H7 (cell line): ENCODE measurements around the gene CAB39. TPM values are rescaled to one million over a fixed set of nuclear protein-coding genes. Genes with fewer than 3 reads are reported as not detected.

ENCODE experiments used
- DNase-seq: peaks from one replicate; pipeline ENCODE4 v3.0.0; 2012
- H3K27me3 ChIP-seq: 2 replicates; pipeline ENCODE4 v1.6.0; 2011; ENCODE audit warnings: mild to moderate bottlenecking, low read length; ENCODE audit not compliant: control insufficient read depth, insufficient read depth
- H3K36me3 ChIP-seq: replicated peaks from 2 replicates; pipeline ENCODE4 v1.5.1; 2011; ENCODE audit warnings: low read length; ENCODE audit not compliant: control insufficient read depth, insufficient read depth
- H3K4me3 ChIP-seq: 2 replicates; pipeline ENCODE4 v1.5.1; 2011; ENCODE audit warnings: low read depth, mild to moderate bottlenecking, control low read depth, low read length, moderate library complexity; ENCODE audit not compliant: insufficient read depth
- total RNA-seq: library from RNA; depleted of rRNA; stranded (reverse); fragments of >200 nt; shearing (Covaris generic); gene quantifications from 2 replicates; pipeline ENCODE4 v1.2.3, GENCODE V29; 2014

Gene CAB39
- total RNA-seq, 1 experiment from 2014 or later = 39.3 TPM

DNA sequence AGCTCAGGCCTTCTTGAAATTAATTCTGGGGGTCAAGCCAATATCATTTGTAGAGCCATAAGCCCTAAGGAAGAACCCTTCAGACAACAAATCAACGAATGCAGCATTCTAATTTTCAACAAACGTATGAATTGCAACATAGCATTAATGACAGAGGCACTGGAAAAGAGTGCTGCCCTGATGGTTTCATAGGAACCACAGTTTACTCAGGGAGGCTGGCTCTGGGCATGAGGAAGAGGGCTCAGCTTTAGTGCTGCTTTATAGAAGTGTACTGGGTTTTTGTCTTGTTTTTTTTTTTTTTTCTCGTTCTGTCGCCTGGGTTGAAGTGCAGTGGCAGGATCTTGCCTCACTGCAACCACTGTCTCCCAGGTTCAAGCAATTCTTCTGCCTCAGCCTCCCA lies 36.1 kb upstream of the CAB39 start:
- no peaks in the 10 kb centered on the region for H3K36me3 ChIP-seq
- DNase-seq = no peak
- no peak overlapping the region for H3K4me3 ChIP-seq
- no peaks in the 10 kb centered on the region for H3K27me3 ChIP-seq

DNA sequence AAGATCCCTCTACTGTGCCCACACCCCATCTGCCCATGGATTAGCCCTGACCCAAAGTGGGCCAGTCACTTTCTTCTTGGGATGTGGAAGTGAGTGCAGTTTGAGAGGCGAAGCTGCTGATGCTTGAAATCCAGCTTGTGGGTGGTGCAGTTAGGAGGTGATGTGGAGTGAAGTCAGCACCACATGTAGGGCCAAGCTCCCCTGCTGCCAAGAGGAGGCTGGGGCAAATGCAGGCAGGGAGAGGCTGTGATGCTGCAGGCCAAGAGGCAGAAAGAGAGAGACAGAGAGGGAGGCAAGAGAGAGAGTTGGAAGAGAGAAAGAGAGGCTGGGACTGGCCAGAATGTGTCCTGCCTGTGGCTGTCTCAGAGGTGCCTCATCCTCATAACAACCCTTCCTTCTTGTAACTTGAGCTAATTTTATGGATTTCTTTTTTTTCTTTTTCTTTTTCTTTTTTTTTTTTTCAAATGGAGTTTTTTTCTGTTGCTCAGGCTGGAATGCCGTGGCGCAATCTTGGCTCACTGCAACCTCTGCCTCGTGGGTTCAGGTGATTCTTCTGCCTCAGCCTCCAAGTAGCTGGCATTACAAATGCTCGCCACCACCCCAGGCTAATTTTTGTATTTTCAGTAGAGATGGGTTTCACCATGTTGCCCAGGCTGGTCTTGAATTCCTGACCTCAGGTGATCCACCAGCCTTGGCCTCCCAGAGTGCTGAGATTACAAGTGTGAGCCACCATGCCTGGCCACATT lies 35.3 kb upstream of the CAB39 start:
- Histone ChIP-seq H3K36me3 (no peaks in the 10 kb centered on the region), H3K27me3 (no peaks in the 10 kb centered on the region), H3K4me3 (no peak overlapping the region)
- peak; percentile 3 for DNase-seq

DNA sequence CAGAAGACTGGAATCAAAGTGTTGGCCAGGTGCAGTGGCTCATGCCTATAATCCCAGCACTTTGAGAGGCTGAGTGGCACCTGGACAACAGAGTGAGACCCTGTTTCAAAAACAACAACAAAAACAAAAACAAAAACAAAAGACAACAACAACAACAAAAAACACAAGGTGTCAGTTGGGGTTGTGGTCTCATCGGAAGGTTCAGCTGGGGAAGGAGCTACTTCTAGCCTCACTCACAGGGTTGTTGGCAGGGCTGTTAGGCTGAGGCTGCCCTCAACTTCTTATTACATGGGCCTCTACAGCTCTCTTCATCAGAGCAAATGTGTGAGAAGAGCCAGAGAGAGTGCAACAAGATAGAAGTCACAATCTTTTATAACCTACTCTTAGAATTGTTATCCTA lies 34.6 kb upstream of the CAB39 start:
- H3K27me3 ChIP-seq = no peaks in the 10 kb centered on the region
- DNase-seq = no peak
- H3K36me3 ChIP-seq = no peaks in the 10 kb centered on the region
- H3K4me3 ChIP-seq = no peak overlapping the region

DNA sequence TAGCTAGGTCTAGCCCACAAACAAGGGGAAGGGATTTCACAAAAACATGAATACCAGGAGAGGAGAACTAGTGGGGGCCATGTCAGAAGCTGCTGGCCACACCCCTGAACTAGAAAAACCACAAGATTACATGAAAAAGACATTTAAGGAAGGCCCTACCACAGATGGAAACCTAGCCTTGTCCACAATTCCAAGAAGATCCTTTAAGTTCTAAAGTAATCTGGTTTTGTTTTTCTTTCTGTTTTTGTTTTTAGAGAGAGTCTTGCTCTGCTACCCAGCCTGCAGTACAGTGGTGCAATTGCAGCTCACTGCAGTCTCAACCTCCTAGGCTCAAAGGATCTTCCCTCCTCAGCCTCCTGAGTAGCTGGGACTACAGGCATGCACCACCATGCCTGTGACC lies 34.2 kb upstream of the CAB39 start:
- no peak for DNase-seq
- H3K36me3 ChIP-seq = no peaks in the 10 kb centered on the region
- H3K27me3 ChIP-seq = no peaks in the 10 kb centered on the region
- H3K4me3 ChIP-seq = no peak overlapping the region

DNA sequence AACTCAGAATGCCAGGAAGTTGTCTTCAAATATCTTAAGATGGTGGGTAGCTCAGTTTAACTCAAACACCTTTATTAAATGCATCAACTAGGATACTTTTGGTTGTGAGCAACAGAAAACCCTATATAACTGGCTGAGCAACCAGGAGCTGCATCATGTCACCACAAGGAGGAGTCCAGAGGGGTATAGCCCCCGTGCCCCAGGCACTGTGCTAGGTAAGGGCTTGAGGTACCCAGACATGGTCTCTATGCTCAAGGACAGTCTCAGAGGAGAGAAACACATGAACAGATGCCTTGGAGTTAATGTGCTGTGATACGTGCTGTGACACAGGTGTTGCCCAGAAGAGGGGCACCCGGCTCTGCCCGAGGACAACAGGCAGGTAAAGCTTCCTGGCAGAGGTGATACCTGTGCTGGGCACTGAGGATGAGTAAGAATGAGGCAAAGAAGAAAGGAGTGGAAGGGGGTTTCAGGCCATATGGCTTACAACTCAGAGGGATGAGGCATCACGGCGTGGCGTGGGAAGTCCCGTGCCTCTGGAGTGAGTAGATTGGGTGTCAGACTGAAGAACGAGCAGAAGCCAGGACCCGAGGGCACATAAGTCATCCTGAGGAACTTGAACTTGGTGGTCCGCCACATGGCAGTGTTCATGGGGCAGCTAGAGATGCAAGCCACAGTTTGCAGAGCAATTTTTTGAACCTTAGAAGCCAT lies 32.0 kb upstream of the CAB39 start:
- DNase-seq = no peak
- Histone ChIP-seq H3K27me3 (no peaks in the 10 kb centered on the region), H3K4me3 (no peak overlapping the region), H3K36me3 (no peaks in the 10 kb centered on the region)

DNA sequence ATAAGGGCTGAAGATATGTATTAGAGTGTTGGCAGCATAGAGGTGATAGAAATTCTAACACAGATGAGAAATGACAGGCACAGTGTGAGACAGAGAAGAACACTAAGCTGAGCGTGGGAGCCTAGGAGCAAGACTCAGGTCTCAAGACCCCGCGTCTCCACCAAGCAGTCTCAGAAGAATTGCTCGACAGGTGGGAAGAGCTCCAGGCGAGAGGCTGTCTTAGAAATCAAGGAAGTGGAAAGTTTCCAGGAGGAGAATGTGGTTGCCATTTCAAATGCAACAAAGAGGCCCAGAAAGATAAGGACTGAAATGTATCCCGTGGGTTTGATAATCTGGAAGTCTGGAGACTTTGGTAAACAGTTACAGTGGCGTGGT lies 31.5 kb upstream of the CAB39 start:
- DNase-seq = no peak
- H3K27me3 ChIP-seq = no peaks in the 10 kb centered on the region
- H3K4me3 ChIP-seq = no peak overlapping the region
- no peaks in the 10 kb centered on the region for H3K36me3 ChIP-seq

DNA sequence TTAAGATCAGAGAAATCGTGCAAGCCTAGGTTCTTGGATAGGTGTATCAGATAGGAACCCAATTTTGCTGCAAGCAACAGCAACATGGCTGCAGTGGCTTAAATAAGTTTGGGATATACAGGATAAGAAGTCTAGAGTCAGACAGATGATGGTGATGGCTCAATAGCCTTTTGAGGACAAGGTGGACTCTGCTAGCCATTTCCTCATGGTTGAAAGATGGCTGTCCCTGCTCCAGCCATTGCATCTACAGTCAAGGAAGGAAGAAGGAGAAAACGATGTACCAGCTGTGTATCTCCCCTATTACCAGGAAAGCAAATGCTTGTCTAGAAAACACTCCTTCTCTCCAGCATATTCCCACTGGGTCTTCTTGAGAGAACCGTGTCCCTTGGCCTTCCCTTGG lies 30.1 kb upstream of the CAB39 start:
- no peak overlapping the region for H3K4me3 ChIP-seq
- H3K27me3 ChIP-seq = no peaks in the 10 kb centered on the region
- DNase-seq = no peak
- H3K36me3 ChIP-seq = no peaks in the 10 kb centered on the region

DNA sequence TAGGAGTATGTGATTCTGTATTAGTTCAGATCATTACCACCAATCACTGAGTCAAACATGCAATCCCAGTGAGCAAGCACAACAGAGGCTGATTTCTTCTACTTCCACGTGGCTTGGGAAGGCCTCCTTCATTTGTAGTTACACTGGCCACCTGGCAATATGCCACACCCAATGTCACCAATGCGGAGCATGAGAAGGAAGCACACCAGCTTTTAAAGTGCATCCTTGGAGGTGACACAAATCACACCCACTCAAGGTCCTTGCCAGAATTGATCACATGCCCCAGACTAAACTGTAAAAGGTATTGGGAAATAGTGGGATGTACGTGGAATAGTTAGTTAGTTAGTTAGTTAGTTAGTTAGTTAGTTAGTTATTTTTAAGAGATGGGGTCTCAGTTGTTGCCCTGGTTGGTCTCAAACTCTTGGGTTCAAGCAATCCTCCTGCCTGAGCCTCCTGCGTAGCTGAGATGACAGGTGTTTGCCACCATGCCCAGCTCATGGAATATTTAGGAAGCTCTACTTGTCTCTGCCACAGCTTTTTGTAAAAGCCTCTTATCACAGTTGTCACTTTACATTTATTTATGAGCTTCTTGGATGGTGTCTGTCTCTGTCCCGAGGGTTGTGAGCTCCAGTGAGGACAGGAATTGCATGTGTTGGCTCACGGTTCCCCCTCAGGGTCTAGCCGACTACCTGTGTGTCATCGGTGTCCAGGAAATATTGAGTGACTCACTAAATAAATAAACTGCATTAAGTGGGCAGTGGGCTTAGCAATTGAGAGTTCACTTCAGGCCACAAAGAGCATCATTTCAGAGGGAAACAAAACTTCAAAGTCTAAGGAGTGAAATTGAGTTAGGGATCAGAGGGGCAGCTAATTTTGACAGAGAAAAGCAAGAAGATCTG lies 28.1 kb upstream of the CAB39 start:
- Histone ChIP-seq H3K4me3 (no peak overlapping the region), H3K36me3 (no peaks in the 10 kb centered on the region), H3K27me3 (no peaks in the 10 kb centered on the region)
- DNase-seq = no peak

DNA sequence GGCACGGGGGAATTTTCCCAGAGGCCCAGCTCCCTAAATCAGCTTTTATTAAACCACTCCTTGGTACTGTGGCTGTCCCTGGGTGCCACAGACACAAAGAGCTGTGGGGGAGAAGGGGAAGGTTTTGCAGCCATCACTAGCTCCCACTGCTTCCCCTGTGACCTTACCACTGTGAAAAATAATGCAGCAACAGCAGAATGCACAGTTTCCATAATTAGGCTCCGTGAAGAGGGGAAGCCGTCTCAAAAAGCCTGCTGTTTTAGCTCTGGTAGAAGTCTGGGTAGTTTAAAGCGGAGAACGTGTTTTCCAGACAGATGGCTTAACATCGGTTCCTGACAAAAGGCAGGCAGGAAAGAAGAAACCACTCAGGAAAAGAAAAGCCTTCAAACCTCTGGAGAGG lies 27.5 kb upstream of the CAB39 start:
- Histone ChIP-seq H3K4me3 (no peak overlapping the region), H3K27me3 (no peaks in the 10 kb centered on the region), H3K36me3 (no peaks in the 10 kb centered on the region)
- no peak for DNase-seq

DNA sequence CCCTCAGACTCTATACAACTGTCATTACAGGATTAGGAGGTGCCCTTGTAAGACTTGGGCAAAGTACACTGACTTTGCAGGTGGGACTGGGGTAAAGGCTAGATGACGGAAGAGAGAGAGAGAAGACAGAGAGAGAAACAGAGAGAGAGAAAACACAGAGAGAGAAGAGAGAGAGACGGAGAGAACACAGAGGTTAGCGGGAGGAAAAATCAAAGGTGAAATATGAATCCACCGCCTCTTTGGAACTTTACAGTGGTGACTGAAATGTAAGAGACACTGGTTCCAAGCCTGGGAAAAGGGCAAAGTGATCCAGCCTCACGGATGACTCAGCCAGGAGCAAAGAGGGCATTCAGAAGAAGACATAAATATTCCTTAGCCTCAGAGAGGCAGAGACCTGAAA lies 25.1 kb upstream of the CAB39 start:
- Histone ChIP-seq H3K4me3 (no peak overlapping the region), H3K36me3 (no peaks in the 10 kb centered on the region), H3K27me3 (no peaks in the 10 kb centered on the region)
- no peak for DNase-seq

DNA sequence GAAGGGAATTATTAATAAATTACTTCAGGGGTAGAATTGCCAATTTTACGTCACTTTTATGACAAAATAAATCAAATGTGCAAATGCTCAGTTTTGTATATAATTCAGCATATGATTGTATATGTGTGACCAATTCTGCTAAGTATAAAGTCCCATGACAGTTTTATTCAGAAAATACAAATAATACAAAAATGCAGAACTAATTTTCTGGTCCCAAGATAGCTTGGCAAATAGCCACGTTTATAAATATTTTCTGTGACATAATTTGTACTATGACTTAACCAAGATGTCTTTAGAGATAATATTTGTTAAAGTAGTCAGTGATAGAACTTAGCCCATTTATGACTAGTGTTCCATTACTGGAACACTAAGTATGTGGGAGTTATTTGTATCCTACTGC lies 24.2 kb upstream of the CAB39 start:
- DNase-seq = no peak
- Histone ChIP-seq H3K4me3 (no peak overlapping the region), H3K36me3 (no peaks in the 10 kb centered on the region), H3K27me3 (no peaks in the 10 kb centered on the region)

DNA sequence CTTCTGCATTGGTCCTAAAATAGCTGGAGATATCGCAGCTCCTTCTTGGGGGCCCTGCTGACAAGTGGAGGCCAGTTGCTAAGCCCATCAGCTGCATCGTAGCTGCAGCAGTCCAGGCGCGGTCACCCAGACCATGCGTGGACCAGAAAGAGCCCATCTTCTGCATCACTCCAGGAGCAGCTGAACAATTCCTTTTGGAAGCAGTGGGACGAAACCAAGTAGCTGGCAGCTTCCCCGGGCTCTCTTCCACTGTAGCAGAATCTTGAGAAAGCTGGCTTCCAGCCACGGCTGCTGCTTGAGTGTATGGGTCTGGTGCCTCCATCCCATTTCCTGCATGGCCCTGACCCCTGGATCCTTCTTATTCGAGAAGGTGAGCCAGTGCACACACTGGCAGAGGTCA lies 22.2 kb upstream of the CAB39 start:
- DNase-seq = no peak
- no peak overlapping the region for H3K4me3 ChIP-seq
- no peaks in the 10 kb centered on the region for H3K27me3 ChIP-seq
- H3K36me3 ChIP-seq = no peaks in the 10 kb centered on the region

DNA sequence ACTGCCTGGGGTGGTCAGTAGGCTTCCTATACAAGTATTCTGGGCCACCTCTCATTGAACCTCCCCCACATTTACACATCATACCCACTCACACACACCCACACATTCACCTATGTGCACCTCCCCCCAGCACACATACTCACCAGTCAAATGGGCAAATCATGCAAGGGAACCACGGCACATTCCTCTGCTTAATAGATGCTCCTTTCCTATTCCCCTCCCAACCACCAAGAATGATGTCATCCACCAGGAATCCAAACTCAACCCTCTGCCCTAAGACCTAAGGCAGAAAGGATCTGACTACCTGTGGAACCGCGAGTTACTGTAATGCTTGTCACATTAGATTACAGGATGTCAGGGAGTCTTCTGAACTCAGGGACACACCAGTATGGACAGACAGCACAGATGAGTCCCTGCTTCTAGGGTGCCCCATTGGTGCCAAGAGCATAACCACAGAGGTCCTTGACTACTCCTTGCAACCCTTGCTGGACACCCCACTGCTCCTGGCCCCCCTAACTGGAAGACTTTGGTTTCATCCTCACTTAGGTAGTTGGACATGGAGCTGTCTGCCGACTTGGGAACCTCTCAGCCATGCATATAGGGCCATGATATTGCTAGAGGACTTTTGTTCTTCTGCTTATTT lies 21.5 kb upstream of the CAB39 start:
- H3K4me3 ChIP-seq = no peak overlapping the region
- H3K27me3 ChIP-seq = no peaks in the 10 kb centered on the region
- no peaks in the 10 kb centered on the region for H3K36me3 ChIP-seq
- no peak for DNase-seq

DNA sequence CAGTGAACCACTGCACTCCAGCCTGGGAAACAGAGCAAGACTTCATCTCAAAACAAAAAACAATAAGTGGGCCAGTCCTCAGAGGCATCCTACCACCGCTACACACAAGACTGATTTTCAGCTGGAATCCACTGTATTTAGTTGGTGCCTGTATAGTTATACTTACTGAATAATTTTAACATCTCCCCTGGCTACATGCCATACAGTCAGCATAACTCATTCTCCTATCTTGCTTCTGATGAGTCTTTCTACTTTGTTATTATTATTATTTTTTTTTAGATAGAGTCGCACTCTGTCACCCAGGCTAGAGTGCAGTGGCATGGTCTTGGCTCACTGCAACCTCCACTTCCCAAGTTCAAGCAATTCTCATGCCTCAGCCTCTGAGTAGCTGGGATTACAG lies 19.9 kb upstream of the CAB39 start:
- H3K4me3 ChIP-seq = no peak overlapping the region
- no peak for DNase-seq
- H3K27me3 ChIP-seq = no peaks in the 10 kb centered on the region
- no peaks in the 10 kb centered on the region for H3K36me3 ChIP-seq
